ENCODE results near the gene YPEL3. TPM values are rescaled to one million over a fixed set of nuclear protein-coding genes. Genes with fewer than 3 reads are reported as not detected.

The YPEL3 gene
- total and polyA plus RNA-seq, 2 experiments from 2014 or later = 20.1 to 82.1 TPM

DNA sequence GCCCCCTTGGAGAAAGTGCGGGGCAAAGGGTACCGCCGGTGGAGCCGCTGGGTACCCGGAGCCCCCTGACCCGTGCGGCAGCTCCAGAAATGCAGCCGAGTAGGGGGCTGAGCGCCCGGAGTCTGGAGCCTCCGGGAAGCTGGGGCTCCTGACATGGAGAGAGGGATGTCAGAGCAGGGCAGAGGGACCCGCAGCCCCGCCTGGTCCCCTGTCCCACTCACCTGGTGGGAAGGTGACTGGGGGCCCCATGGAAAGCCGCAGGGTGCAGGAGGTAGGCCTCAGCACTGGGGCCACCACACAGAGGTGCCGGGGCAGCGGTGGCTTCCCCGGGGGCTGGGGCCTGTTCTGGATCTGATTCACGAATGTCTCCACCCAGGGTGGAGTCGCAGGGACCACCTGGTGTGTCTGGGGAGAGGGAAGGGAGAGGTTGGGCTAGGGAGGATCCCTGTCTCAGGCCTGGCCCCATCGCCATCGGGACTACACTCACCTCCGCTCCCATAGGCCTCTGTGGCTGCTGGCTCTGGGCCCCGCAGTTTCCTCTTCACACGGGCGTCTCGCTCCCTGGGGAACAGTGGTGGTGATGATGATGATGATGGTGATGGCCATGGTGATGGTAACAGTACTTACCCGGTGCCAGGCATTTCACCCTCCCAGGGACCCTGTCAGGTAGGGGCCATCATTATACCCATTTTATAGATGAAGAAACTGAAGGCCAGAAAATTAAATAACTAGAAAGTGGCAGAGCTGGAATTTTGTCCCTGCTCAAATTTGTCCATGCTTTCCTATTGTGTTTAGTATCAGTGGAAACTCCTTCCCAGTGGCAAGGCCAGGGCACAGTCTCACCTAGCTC, 9.5 kb downstream of the YPEL3 start:
- no peaks in the 10 kb centered on the region for H3K9me3 ChIP-seq (ENCODE audit: low read depth)
- H3K27me3 ChIP-seq = no peaks in the 10 kb centered on the region
- WGBS (ENCODE audit: low lambda C conversion rate, missing lambda C conversion rate) = 96% methylated on average over 19 of the region's 27 CpGs
- no peak overlapping the region for H2AFZ ChIP-seq
- H3K27ac ChIP-seq = no peak overlapping the region
- H3K79me2 ChIP-seq = peaks cover under 1% of the 10 kb centered on the region
- no peaks in the 10 kb centered on the region for H3K9me2 ChIP-seq (replicated peaks; ENCODE audit: insufficient read depth)
- H3K4me3 ChIP-seq = no peak overlapping the region
- TF ChIP-seq EZH2 (IDR thresholded peaks at IDR 0.05; ENCODE audit: borderline replicate concordance) = no peak
- no peak for TF ChIP-seq EZH2phosphoT487 (IDR thresholded peaks at IDR 0.05; ENCODE audit: low read depth, severe bottlenecking, unreplicated experiment)
- TF ChIP-seq, protein P1, sequence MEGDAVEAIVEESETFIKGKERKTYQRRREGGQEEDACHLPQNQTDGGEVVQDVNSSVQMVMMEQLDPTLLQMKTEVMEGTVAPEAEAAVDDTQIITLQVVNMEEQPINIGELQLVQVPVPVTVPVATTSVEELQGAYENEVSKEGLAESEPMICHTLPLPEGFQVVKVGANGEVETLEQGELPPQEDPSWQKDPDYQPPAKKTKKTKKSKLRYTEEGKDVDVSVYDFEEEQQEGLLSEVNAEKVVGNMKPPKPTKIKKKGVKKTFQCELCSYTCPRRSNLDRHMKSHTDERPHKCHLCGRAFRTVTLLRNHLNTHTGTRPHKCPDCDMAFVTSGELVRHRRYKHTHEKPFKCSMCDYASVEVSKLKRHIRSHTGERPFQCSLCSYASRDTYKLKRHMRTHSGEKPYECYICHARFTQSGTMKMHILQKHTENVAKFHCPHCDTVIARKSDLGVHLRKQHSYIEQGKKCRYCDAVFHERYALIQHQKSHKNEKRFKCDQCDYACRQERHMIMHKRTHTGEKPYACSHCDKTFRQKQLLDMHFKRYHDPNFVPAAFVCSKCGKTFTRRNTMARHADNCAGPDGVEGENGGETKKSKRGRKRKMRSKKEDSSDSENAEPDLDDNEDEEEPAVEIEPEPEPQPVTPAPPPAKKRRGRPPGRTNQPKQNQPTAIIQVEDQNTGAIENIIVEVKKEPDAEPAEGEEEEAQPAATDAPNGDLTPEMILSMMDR (IDR thresholded peaks at IDR 0.05; ENCODE audit: poor library complexity) = no peak
- no peaks in the 10 kb centered on the region for H3K36me3 ChIP-seq (replicated peaks; ENCODE audit: insufficient read depth, low read depth)
- no peaks in the 10 kb centered on the region for H4K20me1 ChIP-seq (ENCODE audit: insufficient read depth, poor library complexity, severe bottlenecking)
- H3K4me2 ChIP-seq = no peak overlapping the region
- DNase-seq (ENCODE audit: low spot score) = no peak
- no peaks in the 10 kb centered on the region for H3K4me1 ChIP-seq (ENCODE audit: insufficient read depth)

DNA sequence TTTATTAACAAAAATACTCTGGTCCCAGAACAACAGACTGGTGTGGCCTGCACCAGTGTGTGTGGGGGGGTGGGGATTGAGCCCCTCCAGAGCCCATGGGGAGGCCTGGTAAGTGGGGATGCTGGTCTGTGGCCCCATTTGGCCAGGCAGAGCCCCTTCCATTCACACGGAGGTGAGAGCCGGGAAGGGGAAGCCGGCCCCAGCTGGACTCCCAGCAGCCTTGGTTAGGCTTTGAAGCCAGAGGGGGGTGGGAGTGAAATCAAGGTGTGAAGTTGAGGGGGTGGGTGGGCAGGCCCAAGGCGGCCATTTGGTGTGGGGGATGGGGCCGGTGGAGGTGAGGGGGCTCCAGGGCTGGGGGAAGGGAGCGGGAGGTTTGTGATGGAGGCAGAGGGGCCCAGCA, 10.2 kb downstream of the YPEL3 start:
- Histone ChIP-seq H3K27ac (no peak overlapping the region), H3K4me3 (no peak overlapping the region), H3K4me1 (ENCODE audit: insufficient read depth) (peaks cover 2% of the 10 kb centered on the region), H4K20me1 (ENCODE audit: insufficient read depth, poor library complexity, severe bottlenecking) (no peaks in the 10 kb centered on the region), H3K9me2 (replicated peaks; ENCODE audit: insufficient read depth) (no peaks in the 10 kb centered on the region), H3K79me2 (peaks cover 5% of the 10 kb centered on the region), H2AFZ (no peak overlapping the region), H3K9me3 (ENCODE audit: low read depth) (no peaks in the 10 kb centered on the region), H3K4me2 (no peak overlapping the region), H3K36me3 (replicated peaks; ENCODE audit: insufficient read depth, low read depth) (no peaks in the 10 kb centered on the region), H3K27me3 (no peaks in the 10 kb centered on the region)
- DNase-seq (ENCODE audit: low spot score) = no peak
- WGBS (ENCODE audit: low lambda C conversion rate, missing lambda C conversion rate) = 72% methylated on average over 6 of the region's 6 CpGs
- TF ChIP-seq EZH2 (IDR thresholded peaks at IDR 0.05; ENCODE audit: borderline replicate concordance) = no peak
- TF ChIP-seq, protein P1 (IDR thresholded peaks at IDR 0.05; ENCODE audit: poor library complexity) = no peak
- no peak for TF ChIP-seq EZH2phosphoT487 (IDR thresholded peaks at IDR 0.05; ENCODE audit: low read depth, severe bottlenecking, unreplicated experiment)

DNA sequence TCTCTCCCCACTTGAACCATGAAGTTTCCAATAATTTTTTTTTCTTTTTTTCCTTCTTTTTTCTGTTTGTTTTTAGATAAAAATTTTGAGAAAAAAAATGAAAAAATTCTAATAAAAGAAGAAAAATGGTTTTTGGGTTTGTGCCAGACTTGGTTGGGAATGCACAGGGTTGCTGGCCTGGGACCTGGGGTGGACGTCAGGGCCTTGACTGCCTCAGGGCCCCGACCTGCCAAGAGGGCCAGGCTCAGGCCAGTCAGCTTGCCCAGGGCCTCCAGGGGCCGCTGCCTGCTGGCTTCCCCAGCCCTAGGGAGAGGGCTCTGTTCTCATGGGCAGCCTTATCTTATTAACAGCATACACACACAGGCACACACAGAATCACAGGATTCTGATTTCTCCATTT, 10.8 kb downstream of the YPEL3 start:
- Histone ChIP-seq H4K20me1 (ENCODE audit: insufficient read depth, poor library complexity, severe bottlenecking) (no peaks in the 10 kb centered on the region), H3K4me1 (ENCODE audit: insufficient read depth) (peaks cover 5% of the 10 kb centered on the region), H3K79me2 (peaks cover 9% of the 10 kb centered on the region), H3K9me3 (ENCODE audit: low read depth) (no peaks in the 10 kb centered on the region), H3K9me2 (replicated peaks; ENCODE audit: insufficient read depth) (no peaks in the 10 kb centered on the region), H2AFZ (no peak overlapping the region), H3K4me2 (no peak overlapping the region), H3K27ac (no peak overlapping the region), H3K4me3 (no peak overlapping the region), H3K27me3 (no peaks in the 10 kb centered on the region), H3K36me3 (replicated peaks; ENCODE audit: insufficient read depth, low read depth) (no peaks in the 10 kb centered on the region)
- TF ChIP-seq EZH2 (IDR thresholded peaks at IDR 0.05; ENCODE audit: borderline replicate concordance) (no peak), EZH2phosphoT487 (IDR thresholded peaks at IDR 0.05; ENCODE audit: low read depth, severe bottlenecking, unreplicated experiment) (no peak)
- TF ChIP-seq, protein P1 (IDR thresholded peaks at IDR 0.05; ENCODE audit: poor library complexity) = no peak
- 88% methylated on average over 3 of the region's 3 CpGs for WGBS (ENCODE audit: low lambda C conversion rate, missing lambda C conversion rate)
- DNase-seq (ENCODE audit: low spot score) = no peak

Measured in hepatocyte (in vitro differentiated cells).